C4-2B (cell line): ENCODE results near the gene GPX3.
A peak's percentile ranks its signal among the peaks of the same experiment; 100 is the strongest.

Experiments
- H3K27ac ChIP-seq: fragments of 450-650 bp; 2 replicates; pipeline ENCODE4 v1.5.1; 2017
- CTCF ChIP-seq: fragments of 450-650 bp; conservative IDR thresholded peaks from 2 replicates; pipeline ENCODE4 v1.5.1; 2017; ENCODE audit warnings: mild to moderate bottlenecking
- ZFX ChIP-seq: fragments of 450-650 bp; IDR thresholded peaks from 2 replicates; pipeline ENCODE4 v1.6.1; 2017

Gene GPX3

GRCh38 chr5:150999704-151000442 lies 20.5 kb upstream of the GPX3 start:
- no peak overlapping the region for H3K27ac ChIP-seq
- no peak for TF ChIP-seq CTCF
- no peak for TF ChIP-seq ZFX

- TF ChIP-seq CTCF (no peak), ZFX (no peak)
- no peak overlapping the region for H3K27ac ChIP-seq
These were observed 19.0 kb upstream of the GPX3 start for GRCh38 chr5:151001436-151001835.

GRCh38 chr5:151002250-151002649 lies 18.1 kb upstream of the GPX3 start:
- H3K27ac ChIP-seq, result no peak overlapping the region
- TF ChIP-seq CTCF (peak; percentile 73), ZFX (no peak)

- H3K27ac ChIP-seq, result no peak overlapping the region
- no peak; the same call in 1 of the 2 replicates for TF ChIP-seq CTCF
- TF ChIP-seq ZFX, result no peak
These were observed 17.5 kb upstream of the GPX3 start for GRCh38 chr5:151002681-151003502.

GRCh38 chr5:151003503-151003860 lies 16.9 kb upstream of the GPX3 start:
- no peak for TF ChIP-seq CTCF
- no peak for TF ChIP-seq ZFX
- H3K27ac ChIP-seq, result no peak overlapping the region

- no peak overlapping the region for H3K27ac ChIP-seq
- TF ChIP-seq CTCF (no peak), ZFX (no peak)
These were observed 15.9 kb upstream of the GPX3 start for GRCh38 chr5:151004499-151004898.
